H1 (cell line): Measurements from ENCODE around the gene GLRX5. TPM values are rescaled to one million over a fixed set of nuclear protein-coding genes. Genes with fewer than 3 reads are reported as not detected.

Experiments used
- GABPA ChIP-seq: IDR thresholded peaks from 2 replicates; pipeline ENCODE4 v1.6.1; 2011; ENCODE audit warnings: mild to moderate bottlenecking, low read length, moderate library complexity, borderline replicate concordance; ENCODE audit not compliant: insufficient read depth
- KDM4A ChIP-seq: IDR thresholded peaks from one replicate; pipeline ENCODE4 v1.7.1; 2012; ENCODE audit warnings: low read depth, mild to moderate bottlenecking, moderate library complexity, low read length, inconsistent platforms; ENCODE audit not compliant: severe bottlenecking
- POLR2A ChIP-seq, 2 experiments: IDR thresholded peaks; 1 replicate in 1 of 2; 2 replicates in 1 of 2; pipeline ENCODE4 v1.6.1; 2011; ENCODE audit warnings: low read depth in 2 of 2, low read length in 2 of 2, mild to moderate bottlenecking in 2 of 2; ENCODE audit errors: control extremely low read depth in 1 of 2
- SP4 ChIP-seq: IDR thresholded peaks from 2 replicates; pipeline ENCODE4 v1.6.1; 2012; ENCODE audit warnings: low read length, inconsistent platforms
- polyA plus RNA-seq, 7 experiments: library from polyadenylated mRNA; depleted of rRNA in 3 of 7; stranded (reverse) in 5 of 7; unstranded in 2 of 7; fragments of >200 nt in 5 of 7; fragments of 200-250 nt in 2 of 7; gene quantifications; 1 replicate in 5 of 7; 2 replicates in 1 of 7; 4 replicates in 1 of 7; pipeline versions ENCODE4 v1.2.1 to v1.2.3, GENCODE V29; 2011 to 2013; ENCODE audit warnings: missing spikeins in 2 of 7, mixed read lengths in 2 of 7
- total RNA-seq: library from RNA; stranded (reverse); fragmentation: NEBNext Ultra II Directional; extraction: Animal tissue kit (Norgen Biotek cat#: 25700); gene quantifications from 2 replicates; pipeline ENCODE4 v1.2.1, GENCODE V29; 2021

Gene GLRX5
- total and polyA plus RNA-seq, 2 of the 8 experiments (the other 6 are each of a cell fraction or from before 2014, with no cell fraction given): 70.1 to 88.8 TPM

- TF ChIP-seq GABPA (no peak), KDM4A (no peak), POLR2A (IDR thresholded peaks at IDR 0.05; ENCODE audit: control extremely low read depth in 1 of 2, low read depth in 2 of 2, low read length in 2 of 2) (no peak), SP4 (no peak)
Measured at GRCh38 chr14:95516554-95517181, 18.2 kb upstream of the GLRX5 start, which contains the start of gene SYNE3 (continued).
